ENCODE measurements around the gene CALCR. TPM values are rescaled to one million over a fixed set of nuclear protein-coding genes. Genes with fewer than 3 reads are reported as not detected.

Gene CALCR
- total RNA-seq, result not detected

DNA sequence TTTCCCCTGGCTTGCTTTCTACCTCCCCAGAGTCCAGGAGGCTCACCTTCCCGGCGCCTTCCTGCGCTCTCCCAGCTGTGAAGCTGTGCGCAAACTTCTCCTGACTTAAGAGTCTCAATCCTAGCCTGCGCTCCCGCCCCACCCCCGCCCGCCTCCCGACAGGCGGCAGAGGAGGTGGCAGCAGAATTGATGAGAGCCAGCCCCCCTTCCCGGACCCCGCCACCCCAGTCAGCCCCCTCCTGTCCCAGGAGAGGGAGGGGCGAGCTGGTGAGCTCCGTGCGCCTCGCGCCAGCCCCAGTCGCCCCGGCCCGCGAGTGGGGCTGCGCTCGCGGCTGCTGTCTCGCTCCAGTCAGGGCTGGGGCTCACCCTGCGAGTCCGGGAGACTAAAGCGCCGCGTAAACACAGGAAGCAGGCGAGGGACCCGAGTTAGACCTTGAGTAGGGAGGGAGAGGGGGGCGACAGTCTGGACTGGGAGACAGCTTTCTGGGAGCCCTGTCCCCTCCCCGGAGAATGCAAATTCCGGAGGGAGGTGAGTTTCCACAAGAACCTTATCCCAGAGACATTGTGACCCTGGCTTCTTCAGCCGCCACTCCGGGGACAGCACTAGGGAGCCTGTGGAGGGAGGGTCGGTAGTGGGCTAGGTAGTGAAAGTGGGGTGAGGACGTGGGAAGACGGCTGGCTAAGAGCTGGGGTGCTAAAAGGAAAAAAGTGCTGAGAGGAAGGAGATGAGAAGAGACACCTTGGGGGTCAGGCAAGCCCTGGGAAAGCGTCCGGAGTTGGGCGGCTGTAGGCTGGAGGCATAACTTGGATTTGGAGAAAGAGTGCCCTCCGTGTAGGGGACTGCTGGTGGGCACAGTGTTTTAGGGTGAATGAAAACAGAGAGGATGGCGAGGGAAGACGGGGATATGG is at the start of gene CALCR:
TSS of gene CALCR (minus strand) at position 79 of the 909 bp plus-strand sequence. CDS start 87,743 bp downstream, outside the sequence.
- intact Hi-C loops (cut with DNase I), result no loop called here
- peaks cover 0 to 6% of the 10 kb centered on the region in 2 donors for H3K27me3 ChIP-seq
- H3K36me3 ChIP-seq (replicated peaks in 1 of 2; ENCODE audit: insufficient read depth in 1 of 2, low read depth in 2 of 2), result no peaks in the 10 kb centered on the region
- ATAC-seq (peak; percentile 42), DNase-seq (no peak)
- peaks cover 27% of the 10 kb centered on the region for H3K4me1 ChIP-seq
- no peak within 1 kb of the TSS for H3K27ac ChIP-seq
- no peak for TF ChIP-seq POLR2A (IDR thresholded peaks at IDR 0.05)
- WGBS, 2 donors, result 1% methylated on average over 19 to 45 of the region's 46 CpGs
- H3K4me3 ChIP-seq, result no peak within 1 kb of the TSS
- H3K9me3 ChIP-seq, result no peaks in the 10 kb centered on the region

DNA sequence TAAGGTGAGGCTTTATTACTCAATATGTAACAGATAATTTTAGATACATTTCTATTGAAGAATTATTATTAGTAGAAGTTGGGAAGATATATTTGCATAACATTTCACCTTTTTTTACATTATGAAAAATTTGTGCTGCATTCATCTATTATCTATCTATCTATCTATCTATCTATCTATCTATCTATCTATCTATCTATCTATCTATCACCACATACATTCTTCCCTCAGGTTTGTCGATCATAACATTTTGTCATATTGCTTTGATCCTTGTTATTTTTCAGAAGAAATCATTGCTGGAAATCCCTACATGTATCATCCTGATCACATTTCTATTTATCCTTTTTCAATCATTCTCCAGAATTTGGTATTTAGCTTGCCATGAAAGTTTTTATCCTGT is 49.3 kb upstream of the CALCR start:
- no peaks in the 10 kb centered on the region for H3K4me1 ChIP-seq
- H3K9me3 ChIP-seq, result peaks cover 0 to 4% (median 0%) of the 10 kb centered on the region in 3 donors
- TF ChIP-seq POLR2A (IDR thresholded peaks at IDR 0.05), result no peak
- TF ChIP-seq, protein P1, sequence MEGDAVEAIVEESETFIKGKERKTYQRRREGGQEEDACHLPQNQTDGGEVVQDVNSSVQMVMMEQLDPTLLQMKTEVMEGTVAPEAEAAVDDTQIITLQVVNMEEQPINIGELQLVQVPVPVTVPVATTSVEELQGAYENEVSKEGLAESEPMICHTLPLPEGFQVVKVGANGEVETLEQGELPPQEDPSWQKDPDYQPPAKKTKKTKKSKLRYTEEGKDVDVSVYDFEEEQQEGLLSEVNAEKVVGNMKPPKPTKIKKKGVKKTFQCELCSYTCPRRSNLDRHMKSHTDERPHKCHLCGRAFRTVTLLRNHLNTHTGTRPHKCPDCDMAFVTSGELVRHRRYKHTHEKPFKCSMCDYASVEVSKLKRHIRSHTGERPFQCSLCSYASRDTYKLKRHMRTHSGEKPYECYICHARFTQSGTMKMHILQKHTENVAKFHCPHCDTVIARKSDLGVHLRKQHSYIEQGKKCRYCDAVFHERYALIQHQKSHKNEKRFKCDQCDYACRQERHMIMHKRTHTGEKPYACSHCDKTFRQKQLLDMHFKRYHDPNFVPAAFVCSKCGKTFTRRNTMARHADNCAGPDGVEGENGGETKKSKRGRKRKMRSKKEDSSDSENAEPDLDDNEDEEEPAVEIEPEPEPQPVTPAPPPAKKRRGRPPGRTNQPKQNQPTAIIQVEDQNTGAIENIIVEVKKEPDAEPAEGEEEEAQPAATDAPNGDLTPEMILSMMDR (IDR thresholded peaks at IDR 0.05), result no peak
- H3K36me3 ChIP-seq (replicated peaks in 1 of 2; ENCODE audit: insufficient read depth in 1 of 2, low read depth in 2 of 2), result no peaks in the 10 kb centered on the region
- no peak for DNase-seq
- no peaks in the 10 kb centered on the region for H3K27me3 ChIP-seq
- no peak overlapping the region for H3K4me3 ChIP-seq
- ATAC-seq, result no peak
- intact Hi-C loops (cut with DNase I), result no loop called here
- no peak overlapping the region for H3K27ac ChIP-seq
- 59 to 67% methylated on average over 1 of the region's 1 CpG for WGBS, 2 donors

DNA sequence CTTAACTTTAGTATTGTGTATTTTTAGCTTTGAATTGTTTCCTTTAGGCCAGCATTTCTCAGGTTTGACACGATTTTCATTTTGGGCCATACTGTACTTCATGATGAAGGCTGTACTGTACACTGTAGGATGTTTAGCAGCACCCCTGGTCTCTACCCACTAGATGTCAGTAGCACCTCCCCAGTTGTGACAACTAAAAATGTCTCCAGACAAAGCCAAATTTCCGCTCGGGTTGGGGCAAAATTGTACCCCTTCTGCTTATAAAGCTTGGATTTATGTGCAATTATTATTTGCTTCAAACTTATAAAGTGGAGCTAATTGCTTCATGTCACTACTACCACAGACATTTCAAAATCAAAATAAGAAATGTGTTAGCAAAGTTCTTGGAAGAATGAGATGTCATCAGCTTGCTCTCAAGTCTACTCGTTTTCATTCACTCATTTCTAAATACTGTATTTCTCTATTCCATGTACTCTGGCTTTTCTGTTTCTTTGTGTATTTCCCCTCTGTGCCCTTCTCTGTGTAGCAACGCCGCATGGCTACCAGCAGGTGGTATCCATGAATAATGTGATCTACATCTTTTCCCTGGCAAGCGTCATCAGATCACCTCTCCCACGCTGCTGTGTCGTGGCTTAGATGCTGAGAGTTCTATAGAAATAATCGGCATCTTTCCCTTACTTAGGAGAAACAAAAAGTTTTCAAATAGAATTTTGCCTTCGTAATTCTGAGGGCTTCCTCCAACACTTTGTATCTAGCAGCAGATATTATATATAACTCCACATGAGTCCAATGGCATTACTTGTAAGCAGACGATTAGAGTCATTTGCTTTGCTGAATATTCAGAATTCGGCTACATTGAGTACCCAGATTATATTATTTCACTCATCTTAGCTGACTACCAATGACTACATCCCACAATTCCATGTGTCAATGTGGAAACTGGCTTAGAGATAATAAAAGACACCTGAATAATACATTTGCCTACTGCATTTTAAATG is 47.8 kb upstream of the CALCR start:
- H3K4me1 ChIP-seq, result no peaks in the 10 kb centered on the region
- WGBS, 2 donors, result 24 to 30% methylated on average over 13 of the region's 13 CpGs
- no peak overlapping the region for H3K4me3 ChIP-seq
- DNase-seq (peak in 3 of 4 donors; percentile 2 to 13 (median 12)), ATAC-seq (peak; percentile 58)
- no peak for TF ChIP-seq POLR2A (IDR thresholded peaks at IDR 0.05)
- TF ChIP-seq, protein P1 (IDR thresholded peaks at IDR 0.05), result peak in 5 of 7 experiments; percentile 17 to 46 (median 29)
- peaks cover 0 to 4% (median 0%) of the 10 kb centered on the region in 3 donors for H3K9me3 ChIP-seq
- H3K27ac ChIP-seq, result no peak overlapping the region
- intact Hi-C loops (cut with DNase I), result no loop called here
- H3K36me3 ChIP-seq (replicated peaks in 1 of 2; ENCODE audit: insufficient read depth in 1 of 2, low read depth in 2 of 2), result no peaks in the 10 kb centered on the region
- H3K27me3 ChIP-seq, result no peaks in the 10 kb centered on the region

DNA sequence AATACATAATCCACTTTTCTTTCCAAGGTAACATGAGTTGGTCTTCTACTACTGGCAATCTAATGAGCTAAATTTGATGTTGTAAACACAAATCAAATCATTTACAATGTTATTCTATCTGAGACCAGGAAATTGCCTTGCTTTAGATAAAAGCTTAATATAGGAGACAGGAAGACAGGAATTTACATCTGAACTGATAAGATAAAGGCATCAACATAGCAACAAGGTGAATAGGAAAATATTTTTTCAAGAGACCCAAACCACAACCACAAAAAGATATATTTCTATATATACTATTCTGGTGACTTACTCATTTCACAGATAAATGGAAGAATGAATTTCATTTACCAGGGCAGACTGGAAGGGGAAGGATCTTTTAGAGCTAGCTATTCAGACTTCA is 46.3 kb upstream of the CALCR start:
- TF ChIP-seq, protein P1 (IDR thresholded peaks at IDR 0.05), result no peak
- TF ChIP-seq POLR2A (IDR thresholded peaks at IDR 0.05), result no peak
- Histone ChIP-seq H3K4me3 (no peak overlapping the region), H3K9me3 (no peaks in the 10 kb centered on the region), H3K27ac (no peak overlapping the region), H3K36me3 (replicated peaks in 1 of 2; ENCODE audit: insufficient read depth in 1 of 2, low read depth in 2 of 2) (no peaks in the 10 kb centered on the region), H3K4me1 (no peaks in the 10 kb centered on the region), H3K27me3 (no peaks in the 10 kb centered on the region)
- no peak for DNase-seq
- intact Hi-C loops (cut with DNase I), result no loop called here
- ATAC-seq, result no peak

DNA sequence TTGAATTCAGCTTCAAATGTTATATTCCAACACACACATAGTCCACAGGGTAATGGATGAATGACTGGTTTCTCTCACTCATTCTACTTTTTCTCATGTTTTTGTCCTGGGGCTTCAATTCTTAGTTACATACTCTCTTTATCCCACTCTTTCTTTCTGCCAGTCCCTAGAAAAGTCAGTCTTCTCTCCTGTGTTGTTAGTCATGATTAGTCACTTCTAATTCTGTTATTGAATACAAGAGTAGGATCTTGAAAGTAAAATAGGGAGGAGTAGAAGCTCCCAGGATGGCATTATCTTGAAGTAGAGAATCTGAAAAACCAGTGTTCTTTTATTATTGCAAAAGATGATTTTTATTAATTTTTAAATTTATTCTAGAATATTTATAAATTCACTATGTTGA is 45.5 kb upstream of the CALCR start:
- DNase-seq (no peak), ATAC-seq (no peak)
- H3K4me3 ChIP-seq, result no peak overlapping the region
- no peaks in the 10 kb centered on the region for H3K4me1 ChIP-seq
- H3K9me3 ChIP-seq, result no peaks in the 10 kb centered on the region
- H3K36me3 ChIP-seq (replicated peaks in 1 of 2; ENCODE audit: insufficient read depth in 1 of 2, low read depth in 2 of 2), result no peaks in the 10 kb centered on the region
- H3K27ac ChIP-seq, result no peak overlapping the region
- H3K27me3 ChIP-seq, result no peaks in the 10 kb centered on the region
- intact Hi-C loops (cut with DNase I), result no loop called here
- TF ChIP-seq, protein P1 (IDR thresholded peaks at IDR 0.05), result no peak
- no peak for TF ChIP-seq POLR2A (IDR thresholded peaks at IDR 0.05)
